HepG2 (cell line): ENCODE data around the gene ZNF556. TPM values are rescaled to one million over a fixed set of nuclear protein-coding genes. Genes with fewer than 3 reads are reported as not detected.

Experiments
- BCL3 ChIP-seq: sonication (generic); formaldehyde crosslinking; IDR thresholded peaks from 2 replicates; pipeline ENCODE4 v1.5.1; 2020; ENCODE audit warnings: mild to moderate bottlenecking, missing genetic modification reagents, moderate library complexity
- DDIT3 ChIP-seq: sonication (generic); formaldehyde crosslinking; IDR thresholded peaks from 2 replicates; pipeline ENCODE4 v1.4.0; 2020; ENCODE audit warnings: mild to moderate bottlenecking, missing genetic modification reagents
- DNMT1 ChIP-seq: sonication (generic); formaldehyde crosslinking; IDR thresholded peaks from 2 replicates; pipeline ENCODE4 v1.5.1; 2020; ENCODE audit warnings: mild to moderate bottlenecking, missing genetic modification reagents
- KLF16 ChIP-seq, 2 experiments: sonication (generic) in 1 of 2; formaldehyde crosslinking in 1 of 2; IDR thresholded peaks; 2 replicates each; pipeline versions ENCODE4 v1.6.1 to v1.8.0; 2016 to 2023; ENCODE audit warnings: missing genetic modification reagents in 2 of 2, missing compliant biosample characterization in 1 of 2
- SMAD3 ChIP-seq: sonication (generic); formaldehyde crosslinking; IDR thresholded peaks from 2 replicates; pipeline ENCODE4 v1.4.0; 2020; ENCODE audit warnings: missing genetic modification reagents
- TEAD3 ChIP-seq: optimal IDR thresholded peaks from 2 replicates; pipeline ENCODE3; 2016; ENCODE audit warnings: borderline replicate concordance
- TOPORS ChIP-seq: sonication (generic); formaldehyde crosslinking; IDR thresholded peaks from 2 replicates; pipeline ENCODE4 v1.8.0; 2023; ENCODE audit warnings: mild to moderate bottlenecking, missing genetic modification reagents
- ZBTB25 ChIP-seq: IDR thresholded peaks from 2 replicates; pipeline ENCODE4 v1.6.1; 2018; ENCODE audit warnings: missing genetic modification reagents
- ZBTB26 ChIP-seq: IDR thresholded peaks from 2 replicates; pipeline ENCODE4 v1.6.1; 2016; ENCODE audit warnings: missing compliant biosample characterization, missing genetic modification reagents, borderline replicate concordance
- ZBTB44 ChIP-seq: sonication (generic); formaldehyde crosslinking; IDR thresholded peaks from 2 replicates; pipeline ENCODE4 v1.4.0; 2020; ENCODE audit warnings: missing genetic modification reagents
- ZNF512B ChIP-seq: sonication (generic); formaldehyde crosslinking; IDR thresholded peaks from 2 replicates; pipeline ENCODE4 v1.5.1; 2020; ENCODE audit warnings: missing genetic modification reagents, mild to moderate bottlenecking, borderline replicate concordance
- ZNF562 ChIP-seq: sonication (generic); formaldehyde crosslinking; IDR thresholded peaks from 2 replicates; pipeline ENCODE4 v1.8.0; 2022; ENCODE audit warnings: missing genetic modification reagents, borderline replicate concordance
- ZNF674 ChIP-seq: sonication (generic); formaldehyde crosslinking; IDR thresholded peaks from 2 replicates; pipeline ENCODE4 v1.5.0; 2020; ENCODE audit warnings: low read depth, mild to moderate bottlenecking, missing genetic modification reagents
- ZNF737 ChIP-seq: sonication (generic); formaldehyde crosslinking; IDR thresholded peaks from 2 replicates; pipeline ENCODE4 v1.5.0; 2020; ENCODE audit warnings: missing genetic modification reagents, mild to moderate bottlenecking, borderline replicate concordance
- ZUFSP ChIP-seq: sonication (generic); formaldehyde crosslinking; IDR thresholded peaks from 2 replicates; pipeline ENCODE4 v1.9.0; 2021; ENCODE audit warnings: missing genetic modification reagents, mild to moderate bottlenecking, borderline replicate concordance
- polyA plus RNA-seq, 8 experiments: library from polyadenylated mRNA; depleted of rRNA in 3 of 8; stranded (reverse) in 7 of 8; unstranded in 1 of 8; fragments of >200 nt; fragmentation: Illumina TruSeq in 4 of 8; extraction: Trizol in 4 of 8; gene quantifications; 2 replicates each; pipeline versions ENCODE4 v1.2.1 to v1.2.3, GENCODE V29; 2011 to 2016; ENCODE audit warnings: low read depth in 4 of 8, missing spikeins in 1 of 8, mixed read lengths in 1 of 8; ENCODE audit not compliant: insufficient read depth in 1 of 8
- total RNA-seq, 5 experiments: library from RNA; depleted of rRNA; stranded (reverse); fragments of >200 nt; fragmentation: Illumina TruSeq; extraction: Trizol; gene quantifications; 2 replicates each; pipeline ENCODE4 v1.2.3, GENCODE V29; 2016; ENCODE audit warnings: low read depth in 1 of 5

Gene ZNF556
- total and polyA plus RNA-seq, 2 of the 13 experiments (the other 11 are each of a cell fraction or from before 2014, with no cell fraction given), result 4.2 to 28.6 TPM

GRCh38 chr19:2867025-2867991 lies at the start of gene ZNF556 (continued):
- TF ChIP-seq BCL3, result 0 out of 2 replicates have a peak, but pooled peaks have one; percentile 53
- TF ChIP-seq DNMT1 (CRISPR knock-in tag), result no peak
- no peak for TF ChIP-seq ZNF737 (CRISPR knock-in tag)
- TF ChIP-seq ZBTB25 (CRISPR knock-in tag), result no peak; the same call in 1 of the 2 replicates
- TF ChIP-seq ZBTB26 (CRISPR knock-in tag), result 0 out of 2 replicates have a peak, but pooled peaks have one; percentile 49
- TF ChIP-seq ZBTB44, result no peak
- TF ChIP-seq KLF16 (CRISPR knock-in tag; IDR thresholded peaks at IDR 0.05), result 0 out of 4 replicates have a peak, but pooled peaks of 1 of the 2 experiments have one; percentile 57
- TF ChIP-seq ZNF674 (CRISPR knock-in tag), result no peak
- TF ChIP-seq ZUFSP, result no peak
- TF ChIP-seq DDIT3 (CRISPR knock-in tag), result no peak
- no peak; the same call in 1 of the 2 replicates for TF ChIP-seq SMAD3 (CRISPR knock-in tag)
- TF ChIP-seq TOPORS (CRISPR knock-in tag), result no peak
- peak; percentile 37 for TF ChIP-seq TEAD3 (CRISPR knock-in tag)
- TF ChIP-seq ZNF562, result no peak
- TF ChIP-seq ZNF512B (CRISPR knock-in tag), result 0 out of 2 replicates have a peak, but pooled peaks have one; percentile 64
